H1 (cell line): ENCODE measurements around the gene C12orf43. TPM values are rescaled to one million over a fixed set of nuclear protein-coding genes. Genes with fewer than 3 reads are reported as not detected.

Experiments
- CTCF ChIA-PET: fragments of 300-600 bp; sonication (Branson Sonifier 250); formaldehyde crosslinking; loops from one replicate; lab custom pipeline; 2021; ENCODE audit not compliant: partially characterized antibody; lab: Charles Lee
- POLR2A ChIA-PET: fragments of 300-600 bp; sonication (Branson Sonifier 250); formaldehyde crosslinking; loops from one replicate; lab custom pipeline; 2021; ENCODE audit warnings: inconsistent platforms; ENCODE audit not compliant: partially characterized antibody; lab: Charles Lee
- DNase-seq, 2 experiments: peaks; one replicate each; pipeline versions ENCODE4 v3.0.0 to v3.0.0-alpha.2; 2010 to 2022; ENCODE audit warnings: low spot score in 2 of 2, low read depth in 1 of 2, mixed read lengths in 1 of 2
- FAIRE-seq: peaks from 2 replicates; lab custom pipeline; 2011; peaks lifted over from hg19 to GRCh38; lab: Jason Lieb, UNC
- H2AFZ ChIP-seq: 2 replicates; pipeline ENCODE4 v1.8.1; 2012; ENCODE audit warnings: low read length, inconsistent platforms
- H2AK5ac ChIP-seq: 2 replicates; pipeline ENCODE4 v1.6.1; 2013; ENCODE audit warnings: low read depth, low read length
- H2BK120ac ChIP-seq: replicated peaks from 2 replicates; pipeline ENCODE3; 2013; ENCODE audit warnings: low read depth, low read length, inconsistent platforms
- H2BK12ac ChIP-seq: 2 replicates; pipeline ENCODE4 v1.6.1; 2013; ENCODE audit warnings: low read depth, low read length
- H2BK15ac ChIP-seq: 2 replicates; pipeline ENCODE4 v1.6.1; 2013; ENCODE audit warnings: low read length
- H2BK20ac ChIP-seq: 2 replicates; pipeline ENCODE4 v1.6.1; 2013; ENCODE audit warnings: low read length
- H2BK5ac ChIP-seq: 2 replicates; pipeline ENCODE4 v1.6.1; 2013; ENCODE audit warnings: low read depth, low read length
- H3K14ac ChIP-seq: 2 replicates; pipeline ENCODE4 v1.6.1; 2013; ENCODE audit warnings: inconsistent platforms; ENCODE audit not compliant: insufficient read length
- H3K18ac ChIP-seq: 2 replicates; pipeline ENCODE4 v1.6.1; 2013; ENCODE audit warnings: low read length; ENCODE audit errors: extremely low read depth
- H3K23ac ChIP-seq: 2 replicates; pipeline ENCODE4 v1.6.1; 2013; ENCODE audit warnings: inconsistent platforms; ENCODE audit not compliant: insufficient read length
- H3K23me2 ChIP-seq: 2 replicates; pipeline ENCODE4 v1.6.1; 2013; ENCODE audit warnings: low read depth, low read length
- H3K27ac ChIP-seq: 2 replicates; pipeline ENCODE4 v1.6.1; 2011; ENCODE audit warnings: low read depth, low read length, inconsistent platforms
- H3K27me3 ChIP-seq, 4 experiments: replicated peaks in 1 of 4; 1 replicate in 1 of 4; 2 replicates in 3 of 4; pipeline versions ENCODE4 v1.6.1 to v1.8.1; 2011 to 2013; ENCODE audit warnings: low read length in 3 of 4, mild to moderate bottlenecking in 3 of 4, inconsistent platforms in 2 of 4, mixed read lengths in 2 of 4, moderate library complexity in 1 of 4; ENCODE audit not compliant: control insufficient read depth in 3 of 4, insufficient read depth in 3 of 4; ENCODE audit errors: extremely low read depth in 1 of 4
- H3K36me3 ChIP-seq, 4 experiments: 2 replicates each; pipeline versions ENCODE4 v1.6.1 to v1.8.1; 2011 to 2013; ENCODE audit warnings: mild to moderate bottlenecking in 4 of 4, low read length in 3 of 4, moderate library complexity in 2 of 4, control low read depth in 1 of 4, inconsistent platforms in 1 of 4; ENCODE audit not compliant: insufficient read depth in 4 of 4, control insufficient read depth in 2 of 4
- H3K4ac ChIP-seq: replicated peaks from 2 replicates; pipeline ENCODE3; 2013; ENCODE audit warnings: low read length, low read depth, mixed read lengths, inconsistent platforms; ENCODE audit not compliant: insufficient read length
- H3K4me1 ChIP-seq, 4 experiments: replicated peaks in 1 of 4; 1 replicate in 1 of 4; 2 replicates in 3 of 4; pipeline versions ENCODE4 v1.6.1 to v1.8.1; 2011 to 2013; ENCODE audit warnings: low read length in 3 of 4, inconsistent platforms in 2 of 4, mixed read lengths in 1 of 4; ENCODE audit not compliant: insufficient read depth in 4 of 4, control insufficient read depth in 3 of 4
- H3K4me2 ChIP-seq, 2 experiments: 2 replicates each; pipeline versions ENCODE4 v1.6.1 to v1.8.1; 2011 to 2013; ENCODE audit warnings: low read depth in 2 of 2, low read length in 2 of 2, control low read depth in 1 of 2, inconsistent platforms in 1 of 2, mild to moderate bottlenecking in 1 of 2; ENCODE audit not compliant: insufficient read depth in 1 of 2
- H3K4me3 ChIP-seq, 4 experiments: fragments of 200-600, 300-600 bp in 1 of 4; sonication (generic), shearing (Covaris generic), sonication (Bioruptor Twin) in 1 of 4; 2 replicates each; pipeline versions ENCODE4 v1.5.1 to v1.8.1; 2011 to 2016; ENCODE audit warnings: low read length in 4 of 4, low read depth in 3 of 4, control low read depth in 2 of 4, inconsistent platforms in 2 of 4, mild to moderate bottlenecking in 2 of 4, mixed read lengths in 1 of 4, moderate library complexity in 1 of 4; ENCODE audit not compliant: insufficient read depth in 2 of 4; ENCODE audit errors: extremely low read depth in 1 of 4
- H3K56ac ChIP-seq: replicated peaks from 2 replicates; pipeline ENCODE3; 2013; ENCODE audit warnings: low read depth, mild to moderate bottlenecking, mixed read lengths, low read length, inconsistent platforms; ENCODE audit not compliant: insufficient read length
- H3K79me1 ChIP-seq: 2 replicates; pipeline ENCODE4 v1.6.1; 2013; ENCODE audit warnings: low read depth, low read length, control low read depth
- H3K79me2 ChIP-seq, 2 experiments: 2 replicates each; pipeline versions ENCODE4 v1.6.1 to v1.8.1; 2012 to 2013; ENCODE audit warnings: low read length in 2 of 2, mild to moderate bottlenecking in 2 of 2, inconsistent platforms in 1 of 2; ENCODE audit not compliant: insufficient read depth in 2 of 2, control insufficient read depth in 1 of 2
- H3K9ac ChIP-seq, 4 experiments: replicated peaks in 1 of 4; 1 replicate in 1 of 4; 2 replicates in 3 of 4; pipeline versions ENCODE4 v1.6.1 to v1.8.1; 2011 to 2013; ENCODE audit warnings: low read depth in 3 of 4, low read length in 3 of 4, control low read depth in 2 of 4, mild to moderate bottlenecking in 2 of 4, moderate library complexity in 2 of 4, inconsistent platforms in 1 of 4; ENCODE audit errors: extremely low read depth in 1 of 4
- H3K9me3 ChIP-seq, 2 experiments: 2 replicates each; pipeline versions ENCODE4 v1.6.1 to v1.8.1; 2012 to 2013; ENCODE audit warnings: mild to moderate bottlenecking in 2 of 2, moderate library complexity in 2 of 2, control low read depth in 1 of 2, inconsistent platforms in 1 of 2, low read depth in 1 of 2, low read length in 1 of 2, mixed read lengths in 1 of 2; ENCODE audit not compliant: insufficient read depth in 2 of 2
- H4K20me1 ChIP-seq, 2 experiments: replicated peaks in 1 of 2; 2 replicates each; pipeline versions ENCODE3 to v1.8.1; 2011 to 2013; ENCODE audit warnings: inconsistent platforms in 2 of 2, low read length in 2 of 2, mild to moderate bottlenecking in 1 of 2; ENCODE audit not compliant: insufficient read depth in 2 of 2, control insufficient read depth in 1 of 2
- H4K5ac ChIP-seq: 2 replicates; pipeline ENCODE4 v1.6.1; 2013; ENCODE audit warnings: low read length, low read depth, mixed read lengths, inconsistent platforms; ENCODE audit not compliant: insufficient read length
- H4K8ac ChIP-seq: 2 replicates; pipeline ENCODE4 v1.8.0; 2013; ENCODE audit warnings: mild to moderate bottlenecking, moderate library complexity, low read length, inconsistent platforms; ENCODE audit not compliant: insufficient read depth; ENCODE audit errors: extremely low read depth
- H4K91ac ChIP-seq: replicated peaks from 2 replicates; pipeline ENCODE3; 2013; ENCODE audit warnings: low read length, mixed read lengths, inconsistent platforms; ENCODE audit not compliant: insufficient read length
- BCL11A ChIP-seq, 2 experiments: IDR thresholded peaks; one replicate each; pipeline ENCODE4 v1.6.1; 2011; ENCODE audit warnings: low read depth in 2 of 2, low read length in 2 of 2, mild to moderate bottlenecking in 2 of 2
- CHD1 ChIP-seq: IDR thresholded peaks from 2 replicates; pipeline ENCODE4 v1.6.1; 2012; ENCODE audit warnings: low read depth, low read length, improper control_type of control experiment
- CHD2 ChIP-seq: IDR thresholded peaks from 2 replicates; pipeline ENCODE4 v1.6.1; 2012; ENCODE audit warnings: low read length, improper control_type of control experiment
- HDAC6 ChIP-seq: IDR thresholded peaks from one replicate; pipeline ENCODE4 v1.7.1; 2012; ENCODE audit warnings: low read depth, mild to moderate bottlenecking, inconsistent platforms, low read length, moderate library complexity
- KDM1A ChIP-seq: fragments of 200-600, 300-600 bp; sonication (generic); IDR thresholded peaks from 2 replicates; pipeline ENCODE4 v1.7.1; 2016; ENCODE audit warnings: mild to moderate bottlenecking, low read length, borderline replicate concordance
- PHF8 ChIP-seq: fragments of 200-600 bp; sonication (generic); conservative IDR thresholded peaks from 2 replicates; pipeline ENCODE4 v1.7.1; 2012; ENCODE audit warnings: low read depth, mild to moderate bottlenecking, inconsistent platforms, low read length, moderate library complexity
- POLR2AphosphoS5 ChIP-seq: IDR thresholded peaks from 2 replicates; pipeline ENCODE4 v1.6.1; 2011; ENCODE audit warnings: low read depth, low read length
- POU5F1 ChIP-seq: IDR thresholded peaks from 2 replicates; pipeline ENCODE4 v1.6.1; 2011; ENCODE audit warnings: low read depth, mild to moderate bottlenecking, low read length, moderate library complexity
- RBBP5 ChIP-seq: IDR thresholded peaks from 2 replicates; pipeline ENCODE4 v1.7.1; 2012; ENCODE audit warnings: low read depth, mild to moderate bottlenecking, inconsistent platforms, low read length, moderate library complexity, borderline replicate concordance
- SP2 ChIP-seq: IDR thresholded peaks from 2 replicates; pipeline ENCODE4 v1.6.1; 2012; ENCODE audit warnings: mild to moderate bottlenecking, low read length, inconsistent platforms
- SRF ChIP-seq: IDR thresholded peaks from 2 replicates; pipeline ENCODE4 v1.6.1; 2011; ENCODE audit warnings: mild to moderate bottlenecking, low read depth, low read length, moderate library complexity
- TAF1 ChIP-seq: IDR thresholded peaks from 2 replicates; pipeline ENCODE4 v1.6.1; 2011; ENCODE audit warnings: mild to moderate bottlenecking, low read depth, low read length
- TCF12 ChIP-seq: IDR thresholded peaks from 2 replicates; pipeline ENCODE4 v1.6.1; 2011; ENCODE audit warnings: low read depth, mild to moderate bottlenecking, low read length
- WGBS, 2 experiments: shearing (Covaris generic) in 1 of 2; methylation state at CpG; one replicate each; pipeline versions ENCODE4 v1.1.6 to v1.1.7; 2013 to 2015; ENCODE audit warnings: low lambda C conversion rate in 2 of 2, mixed read lengths in 2 of 2, inconsistent platforms in 1 of 2, low coverage in 1 of 2, missing lambda C conversion rate in 1 of 2; ENCODE audit not compliant: insufficient replicate concordance in 2 of 2, insufficient coverage in 1 of 2, insufficient read length in 1 of 2; ENCODE audit errors: extremely low coverage in 1 of 2, missing lambda C conversion rate in 1 of 2; 5-methylcytosine and 5-hydroxymethylcytosine counted together
- polyA plus RNA-seq, 7 experiments: library from polyadenylated mRNA; depleted of rRNA in 3 of 7; stranded (reverse) in 5 of 7; unstranded in 2 of 7; fragments of >200 nt in 5 of 7; fragments of 200-250 nt in 2 of 7; gene quantifications; 1 replicate in 5 of 7; 2 replicates in 1 of 7; 4 replicates in 1 of 7; pipeline versions ENCODE4 v1.2.1 to v1.2.3, GENCODE V29; 2011 to 2013; ENCODE audit warnings: missing spikeins in 2 of 7, mixed read lengths in 2 of 7
- total RNA-seq: library from RNA; stranded (reverse); fragmentation: NEBNext Ultra II Directional; extraction: Animal tissue kit (Norgen Biotek cat#: 25700); gene quantifications from 2 replicates; pipeline ENCODE4 v1.2.1, GENCODE V29; 2021
- TF ChIP-seq, protein P1 (sequence below): IDR thresholded peaks from 2 replicates; pipeline ENCODE4 v1.6.1; 2012; ENCODE audit warnings: inconsistent platforms
- TF ChIP-seq, protein P2 (sequence below): IDR thresholded peaks from 2 replicates; pipeline ENCODE4 v1.6.1; 2011; ENCODE audit warnings: low read depth, mild to moderate bottlenecking, low read length; ENCODE audit not compliant: insufficient read depth

C12orf43 gene
- total and polyA plus RNA-seq, 2 of the 8 experiments (the other 6 are each of a cell fraction or from before 2014, with no cell fraction given): 9.2 to 22.3 TPM

- no peak overlapping the region for H4K8ac ChIP-seq
- H3K79me1 ChIP-seq: no peaks in the 10 kb centered on the region
- no peak overlapping the region for H3K14ac ChIP-seq
- no peaks in the 10 kb centered on the region for H3K79me2 ChIP-seq
- H3K4me1 ChIP-seq: no peaks in the 10 kb centered on the region
- H4K91ac ChIP-seq: no peak overlapping the region
- FAIRE-seq (no peak), DNase-seq (no peak)
- H2AFZ ChIP-seq: no peak overlapping the region
- no peak overlapping the region for H4K5ac ChIP-seq
- no peak overlapping the region for H2BK15ac ChIP-seq
- POLR2A ChIA-PET: no interaction called here
- no peak overlapping the region for H2BK12ac ChIP-seq
- H3K9ac ChIP-seq: no peak overlapping the region
- H2BK20ac ChIP-seq: no peak overlapping the region
- H3K23ac ChIP-seq: no peak overlapping the region
- WGBS, 2 experiments: 95% methylated on average over 1 of the region's 1 CpG; no CpG with 5 or more reads in 1 of the 2 experiments
- no peak overlapping the region for H2BK120ac ChIP-seq
- H3K56ac ChIP-seq: no peak overlapping the region
- peaks cover 19% of the 10 kb centered on the region; the same call in 1 of the 2 replicates for H3K23me2 ChIP-seq
- H3K4me2 ChIP-seq: no peak overlapping the region
- no peak overlapping the region for H3K27ac ChIP-seq
- no peaks in the 10 kb centered on the region for H3K36me3 ChIP-seq
- peaks cover 0 to 2% of the 10 kb centered on the region in 2 experiments for H4K20me1 ChIP-seq
- no peaks in the 10 kb centered on the region for H3K9me3 ChIP-seq
- no peak overlapping the region for H2AK5ac ChIP-seq
- CTCF ChIA-PET: interaction anchor here (0.6 to 3.8 kb wide), 8 partner anchors 9 to 410 kb away, joined by 3 to 40 read pairs (median 3); no protein-coding TSS in a partner anchor
- H3K27me3 ChIP-seq: no peaks in the 10 kb centered on the region
- no peak overlapping the region for H3K4me3 ChIP-seq
- no peak overlapping the region for H2BK5ac ChIP-seq
- no peak overlapping the region for H3K18ac ChIP-seq
- no peak overlapping the region for H3K4ac ChIP-seq
- TF ChIP-seq PHF8 (no peak), BCL11A (IDR thresholded peaks at IDR 0.05; ENCODE audit: low read depth in 2 of 2, low read length in 2 of 2) (no peak), HDAC6 (no peak), TCF12 (no peak), CHD1 (no peak), RBBP5 (no peak), POU5F1 (no peak), SRF (no peak), POLR2AphosphoS5 (no peak), TAF1 (no peak), CHD2 (no peak), SP2 (no peak), KDM1A (no peak)
- TF ChIP-seq, protein P1, sequence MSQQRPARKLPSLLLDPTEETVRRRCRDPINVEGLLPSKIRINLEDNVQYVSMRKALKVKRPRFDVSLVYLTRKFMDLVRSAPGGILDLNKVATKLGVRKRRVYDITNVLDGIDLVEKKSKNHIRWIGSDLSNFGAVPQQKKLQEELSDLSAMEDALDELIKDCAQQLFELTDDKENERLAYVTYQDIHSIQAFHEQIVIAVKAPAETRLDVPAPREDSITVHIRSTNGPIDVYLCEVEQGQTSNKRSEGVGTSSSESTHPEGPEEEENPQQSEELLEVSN: no peak
- TF ChIP-seq, protein P2, sequence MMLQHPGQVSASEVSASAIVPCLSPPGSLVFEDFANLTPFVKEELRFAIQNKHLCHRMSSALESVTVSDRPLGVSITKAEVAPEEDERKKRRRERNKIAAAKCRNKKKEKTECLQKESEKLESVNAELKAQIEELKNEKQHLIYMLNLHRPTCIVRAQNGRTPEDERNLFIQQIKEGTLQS: no peak
Measured at GRCh38 chr12:120992989-120993388, 23.3 kb downstream of the C12orf43 start.
